H9 (cell line): Measurements from ENCODE around the gene C7. TPM values are rescaled to one million over a fixed set of nuclear protein-coding genes. Genes with fewer than 3 reads are reported as not detected.

Source experiments
- DNase-seq: peaks from one replicate; pipeline ENCODE4 v3.0.0-alpha.2; 2017
- H2AFZ ChIP-seq: one replicate; pipeline ENCODE4 v1.6.1; 2013; ENCODE audit warnings: mild to moderate bottlenecking, low read length, control low read depth, moderate library complexity
- H2AK5ac ChIP-seq: 2 replicates; pipeline ENCODE4 v1.6.1; 2013; ENCODE audit warnings: low read length, control low read depth, mixed read lengths; ENCODE audit not compliant: insufficient read length
- H2BK120ac ChIP-seq: one replicate; pipeline ENCODE4 v1.6.1; 2013; ENCODE audit warnings: low read depth, mild to moderate bottlenecking, low read length, control low read depth, inconsistent platforms; ENCODE audit not compliant: poor library complexity, severe bottlenecking
- H2BK12ac ChIP-seq: 2 replicates; pipeline ENCODE4 v1.6.1; 2013; ENCODE audit warnings: low read length, control low read depth, mixed read lengths, low read depth; ENCODE audit not compliant: insufficient read length
- H2BK15ac ChIP-seq: 2 replicates; pipeline ENCODE4 v1.6.1; 2013; ENCODE audit warnings: low read depth, low read length, control low read depth
- H2BK20ac ChIP-seq: one replicate; pipeline ENCODE4 v1.6.1; 2013; ENCODE audit warnings: low read depth, mild to moderate bottlenecking, low read length, control low read depth, inconsistent platforms; ENCODE audit not compliant: poor library complexity, severe bottlenecking
- H2BK5ac ChIP-seq: 2 replicates; pipeline ENCODE4 v1.6.1; 2013; ENCODE audit warnings: low read length, control low read depth, mixed read lengths; ENCODE audit not compliant: insufficient read length
- H3K14ac ChIP-seq: 2 replicates; pipeline ENCODE4 v1.6.1; 2013; ENCODE audit warnings: low read length, control low read depth; ENCODE audit not compliant: insufficient read depth
- H3K18ac ChIP-seq: 2 replicates; pipeline ENCODE4 v1.6.1; 2013; ENCODE audit warnings: low read depth, mild to moderate bottlenecking, mixed read lengths, low read length, control low read depth; ENCODE audit not compliant: insufficient read length
- H3K23ac ChIP-seq: 2 replicates; pipeline ENCODE4 v1.6.1; 2013; ENCODE audit warnings: low read length, control low read depth, mixed read lengths, low read depth; ENCODE audit not compliant: insufficient read length
- H3K23me2 ChIP-seq: 2 replicates; pipeline ENCODE4 v1.6.1; 2013; ENCODE audit warnings: low read depth, mild to moderate bottlenecking, mixed read lengths, low read length, control low read depth; ENCODE audit not compliant: insufficient read length, poor library complexity, severe bottlenecking
- H3K27ac ChIP-seq: 2 replicates; pipeline ENCODE4 v1.5.1; 2013; ENCODE audit warnings: low read length, control low read depth, mixed read lengths, low read depth; ENCODE audit not compliant: insufficient read length
- H3K27me3 ChIP-seq: 2 replicates; pipeline ENCODE4 v1.6.1; 2013; ENCODE audit warnings: low read length, control low read depth, inconsistent platforms; ENCODE audit not compliant: insufficient read depth
- H3K4ac ChIP-seq: 2 replicates; pipeline ENCODE4 v1.6.1; 2013; ENCODE audit warnings: low read depth, mild to moderate bottlenecking, control low read depth, inconsistent platforms, low read length, moderate library complexity
- H3K4me1 ChIP-seq: 2 replicates; pipeline ENCODE4 v1.6.1; 2013; ENCODE audit warnings: low read length, control low read depth, inconsistent platforms; ENCODE audit not compliant: insufficient read depth
- H3K4me2 ChIP-seq: 2 replicates; pipeline ENCODE4 v1.6.1; 2013; ENCODE audit warnings: low read length, control low read depth, mixed read lengths; ENCODE audit not compliant: insufficient read length, insufficient read depth
- H3K56ac ChIP-seq: 2 replicates; pipeline ENCODE4 v1.6.1; 2013; ENCODE audit warnings: low read depth, mild to moderate bottlenecking, mixed read lengths, low read length, control low read depth; ENCODE audit not compliant: insufficient read length
- H3K79me1 ChIP-seq: 2 replicates; pipeline ENCODE4 v1.6.1; 2013; ENCODE audit warnings: low read depth, mild to moderate bottlenecking, moderate library complexity, low read length, control low read depth, inconsistent platforms; ENCODE audit not compliant: insufficient read depth, poor library complexity, severe bottlenecking
- H3K79me2 ChIP-seq: 2 replicates; pipeline ENCODE4 v1.6.1; 2013; ENCODE audit warnings: low read length, control low read depth, inconsistent platforms; ENCODE audit not compliant: insufficient read depth
- H3K9ac ChIP-seq: 2 replicates; pipeline ENCODE4 v1.6.1; 2013; ENCODE audit warnings: low read length, control low read depth, mixed read lengths; ENCODE audit not compliant: insufficient read length; ENCODE audit errors: extremely low read depth
- H3K9me3 ChIP-seq: one replicate; pipeline ENCODE4 v1.6.1; 2013; ENCODE audit warnings: low read depth, low read length, inconsistent platforms; ENCODE audit not compliant: control insufficient read depth
- H3T11ph ChIP-seq: one replicate; pipeline ENCODE4 v1.6.1; 2013; ENCODE audit warnings: mild to moderate bottlenecking, low read length, control low read depth, inconsistent platforms
- H4K20me1 ChIP-seq: one replicate; pipeline ENCODE4 v1.6.1; 2013; ENCODE audit not compliant: control insufficient read depth, insufficient read length, insufficient read depth
- H4K5ac ChIP-seq: 2 replicates; pipeline ENCODE4 v1.6.1; 2013; ENCODE audit warnings: low read depth, mild to moderate bottlenecking, mixed read lengths, low read length, control low read depth; ENCODE audit not compliant: insufficient read length
- H4K8ac ChIP-seq: replicated peaks from 2 replicates; pipeline ENCODE4 v1.6.1; 2013; ENCODE audit warnings: low read length, control low read depth, mixed read lengths, low read depth; ENCODE audit not compliant: insufficient read length
- H4K91ac ChIP-seq: 2 replicates; pipeline ENCODE4 v1.6.1; 2013; ENCODE audit warnings: low read depth, mild to moderate bottlenecking, moderate library complexity, mixed read lengths, low read length, control low read depth; ENCODE audit not compliant: insufficient read length
- H3K27ac Mint-ChIP-seq, 3 experiments: 2 replicates in 2 of 3; 3 replicates in 1 of 3; pipeline ENCODE4 v1.8.0; 2020 to 2021; ENCODE audit warnings: mixed read lengths in 3 of 3, mild to moderate bottlenecking in 1 of 3, moderate library complexity in 1 of 3
- H3K27me3 Mint-ChIP-seq: 2 replicates; pipeline ENCODE4 v1.8.0; 2021; ENCODE audit warnings: low read depth, mild to moderate bottlenecking, moderate library complexity, mixed read lengths
- H3K36me3 Mint-ChIP-seq, 3 experiments: 2 replicates in 2 of 3; 3 replicates in 1 of 3; pipeline ENCODE4 v1.8.0; 2020 to 2021; ENCODE audit warnings: low read depth in 3 of 3, mixed read lengths in 3 of 3; ENCODE audit not compliant: insufficient read depth in 1 of 3
- H3K4me1 Mint-ChIP-seq, 2 experiments: 2 replicates each; pipeline ENCODE4 v1.8.0; 2020; ENCODE audit warnings: mixed read lengths in 2 of 2
- H3K4me3 Mint-ChIP-seq, 2 experiments: 2 replicates in 1 of 2; 3 replicates in 1 of 2; pipeline ENCODE4 v1.8.0; 2020 to 2021; ENCODE audit warnings: mild to moderate bottlenecking in 2 of 2, mixed read lengths in 2 of 2, moderate library complexity in 1 of 2
- H3K9me3 Mint-ChIP-seq, 2 experiments: 2 replicates in 1 of 2; 3 replicates in 1 of 2; pipeline ENCODE4 v1.8.0; 2020; ENCODE audit warnings: mild to moderate bottlenecking in 2 of 2, mixed read lengths in 2 of 2, moderate library complexity in 1 of 2
- CTCF ChIP-seq: fragments of 200-600 bp; sonication (generic); conservative IDR thresholded peaks from 3 replicates; pipeline ENCODE4 v1.8.0; 2021; ENCODE audit warnings: antibody characterized with exemption, mild to moderate bottlenecking
- WGBS: extraction: QIAGEN DNeasy Blood & Tissue Kit; methylation state at CpG from one replicate; pipeline ENCODE4 v1.1.7; 2013; ENCODE audit warnings: missing lambda C conversion rate, low lambda C conversion rate, mixed read lengths; ENCODE audit not compliant: insufficient read length; ENCODE audit errors: extremely low coverage; 5-methylcytosine and 5-hydroxymethylcytosine counted together
- total RNA-seq: library from RNA; stranded (reverse); gene quantifications from 2 replicates; pipeline ENCODE4 v1.2.1, GENCODE V29; 2021

C7 gene
- total RNA-seq, 1 experiment from 2014 or later = 0.52 TPM

GRCh38 chr5:40962207-40962955 lies 53.1 kb downstream of the C7 start:
- no peak overlapping the region for H3K4me2 ChIP-seq
- H2BK120ac ChIP-seq = no peak overlapping the region
- no peak for DNase-seq
- Mint-ChIP-seq H3K27me3 (no peaks in the 10 kb centered on the region), H3K4me3 (no peak overlapping the region), H3K4me1 (peaks cover 4 to 11% of the 10 kb centered on the region in 2 experiments), H3K9me3 (peaks cover 12 to 16% of the 10 kb centered on the region in 2 experiments), H3K27ac (no peak overlapping the region), H3K36me3 (peaks cover 0 to 9% (median 3%) of the 10 kb centered on the region in 3 experiments; a peak in 3 of 7 replicates)
- H2AK5ac ChIP-seq = no peak overlapping the region
- H3K4ac ChIP-seq = no peak overlapping the region
- no peaks in the 10 kb centered on the region for H3K9me3 ChIP-seq
- H3K14ac ChIP-seq = no peak overlapping the region
- no peak overlapping the region for H4K5ac ChIP-seq
- no peak overlapping the region for H3K18ac ChIP-seq
- H3K79me2 ChIP-seq = no peaks in the 10 kb centered on the region
- no peak overlapping the region for H2BK15ac ChIP-seq
- H3T11ph ChIP-seq = no peak overlapping the region
- no peaks in the 10 kb centered on the region for H4K20me1 ChIP-seq
- H2BK12ac ChIP-seq = no peak overlapping the region
- H3K56ac ChIP-seq = no peak overlapping the region
- H4K8ac ChIP-seq = no peak overlapping the region
- H3K23me2 ChIP-seq = no peaks in the 10 kb centered on the region
- no CpG with 5 or more reads among the region's 4 CpGs for WGBS
- H3K27me3 ChIP-seq = no peaks in the 10 kb centered on the region
- no peak overlapping the region for H3K23ac ChIP-seq
- H2BK5ac ChIP-seq = no peak overlapping the region
- H2BK20ac ChIP-seq = no peak overlapping the region
- H3K4me1 ChIP-seq = peaks cover 3% of the 10 kb centered on the region
- no peaks in the 10 kb centered on the region for H3K79me1 ChIP-seq
- no peak for TF ChIP-seq CTCF
- H4K91ac ChIP-seq = no peak overlapping the region
- no peak overlapping the region for H2AFZ ChIP-seq
- H3K9ac ChIP-seq = no peak overlapping the region
- no peak overlapping the region for H3K27ac ChIP-seq
